HCT116 (cell line): ENCODE data around the gene SLA2. TPM values are rescaled to one million over a fixed set of nuclear protein-coding genes. Genes with fewer than 3 reads are reported as not detected.

Experiments used
- ATAC-seq: fragments of 200-7000 bp; cut with Tn5 transposase; 2 replicates; pipeline ENCODE4 v1.9.1; 2020; ENCODE audit warnings: mild to moderate bottlenecking, moderate library complexity
- BruUV-seq: library from RNA; stranded (reverse); fragments of 400-500 nt; replicated peaks from 2 replicates; lab custom pipeline; 2021; lab: Mats Ljungman, UMichigan
- CTCF ChIA-PET: fragments of 300-600 bp; sonication (Branson Sonifier 250); formaldehyde crosslinking; loops from one replicate; lab custom pipeline; 2021; ENCODE audit warnings: antibody characterized with exemption; lab: Charles Lee
- POLR2A ChIA-PET: fragments of 300-600, 350-600 bp; sonication (Branson Sonifier 250); formaldehyde crosslinking; loops from one replicate; lab custom pipeline; 2021; ENCODE audit warnings: antibody characterized with exemption; lab: Charles Lee
- RAD21 ChIA-PET, 2 experiments: fragments of 300-600 bp; sonication (Branson Sonifier 250); formaldehyde crosslinking; loops; one replicate each; lab custom pipeline; 2023; ENCODE audit warnings: low total read pairs in 2 of 2; ENCODE audit not compliant: uncharacterized antibody in 2 of 2, unreplicated experiment in 2 of 2, low non-redundant PET in 1 of 2; lab: Charles Lee
- DNase-seq: peaks from one replicate; pipeline ENCODE4 v3.0.0-alpha.2; 2010; ENCODE audit warnings: low read depth, low spot score
- H2AFZ ChIP-seq: fragments of 200-600 bp; shearing (Covaris generic), sonication (generic); 2 replicates; pipeline ENCODE4 v1.6.1; 2017; ENCODE audit warnings: low read depth, mixed run types, mixed read lengths, antibody characterized with exemption, low read length; ENCODE audit not compliant: poor library complexity, severe bottlenecking
- H3K27ac ChIP-seq: 2 replicates; pipeline ENCODE4 v1.5.1; 2012; ENCODE audit warnings: low read depth, low read length
- H3K27me3 ChIP-seq: fragments of 200-600 bp; sonication (generic); 2 replicates; pipeline ENCODE4 v1.6.1; 2016; ENCODE audit warnings: mixed run types, low read length, mixed read lengths; ENCODE audit not compliant: insufficient read depth
- H3K36me3 ChIP-seq, 2 experiments: fragments of 200-500 bp in 1 of 2; fragments of 200-600 bp in 1 of 2; sonication (Bioruptor generic) in 1 of 2; sonication (generic) in 1 of 2; 2 replicates each; pipeline versions ENCODE4 v1.5.1 to v1.6.1; 2014 to 2016; ENCODE audit warnings: low read length in 2 of 2, inconsistent platforms in 1 of 2, mixed read lengths in 1 of 2, mixed run types in 1 of 2; ENCODE audit not compliant: insufficient read depth in 2 of 2, control insufficient read depth in 1 of 2
- H3K4me1 ChIP-seq, 2 experiments: fragments of 200-600 bp in 1 of 2; sonication (generic) in 1 of 2; 2 replicates each; pipeline versions ENCODE4 v1.5.1 to v1.6.1; 2012 to 2017; ENCODE audit warnings: low read length in 2 of 2, inconsistent platforms in 1 of 2, mild to moderate bottlenecking in 1 of 2, mixed read lengths in 1 of 2, mixed run types in 1 of 2, moderate library complexity in 1 of 2; ENCODE audit not compliant: insufficient read depth in 2 of 2, control insufficient read depth in 1 of 2
- H3K4me2 ChIP-seq: fragments of 200-600 bp; sonication (generic); 2 replicates; pipeline ENCODE4 v1.6.1; 2017; ENCODE audit warnings: mixed run types, low read length, mixed read lengths
- H3K4me3 ChIP-seq, 2 experiments: fragments of 200-600 bp in 1 of 2; sonication (generic) in 1 of 2; replicated peaks in 1 of 2; 2 replicates each; pipeline ENCODE4 v1.5.1; 2011 to 2016; ENCODE audit warnings: low read length in 2 of 2, control low read depth in 1 of 2, low read depth in 1 of 2, mild to moderate bottlenecking in 1 of 2, mixed read lengths in 1 of 2, mixed run types in 1 of 2
- H3K79me2 ChIP-seq: fragments of 200-600 bp; sonication (generic); 2 replicates; pipeline ENCODE4 v1.6.1; 2017; ENCODE audit warnings: mild to moderate bottlenecking, mixed run types, low read length, moderate library complexity, mixed read lengths; ENCODE audit not compliant: insufficient read depth
- H3K9ac ChIP-seq: fragments of 200-600 bp; sonication (generic); 2 replicates; pipeline ENCODE4 v1.6.1; 2016; ENCODE audit warnings: low read length, mixed read lengths
- H3K9me2 ChIP-seq: fragments of 200-600 bp; sonication (generic), shearing (Covaris generic); 2 replicates; pipeline ENCODE4 v1.6.1; 2017; ENCODE audit warnings: mixed run types, mild to moderate bottlenecking, moderate library complexity; ENCODE audit not compliant: insufficient read depth
- H3K9me3 ChIP-seq, 2 experiments: fragments of 200-500 bp in 1 of 2; fragments of 200-600 bp in 1 of 2; sonication (Bioruptor generic) in 1 of 2; sonication (generic) in 1 of 2; 2 replicates each; pipeline ENCODE4 v1.6.1; 2014 to 2017; ENCODE audit warnings: low read length in 2 of 2, mixed read lengths in 2 of 2, inconsistent platforms in 1 of 2, low read depth in 1 of 2, mild to moderate bottlenecking in 1 of 2, mixed run types in 1 of 2, moderate library complexity in 1 of 2; ENCODE audit not compliant: control insufficient read depth in 1 of 2, insufficient read depth in 1 of 2
- H4K20me1 ChIP-seq: fragments of 200-600 bp; sonication (generic), shearing (Covaris generic); 2 replicates; pipeline ENCODE4 v1.6.1; 2017; ENCODE audit warnings: mixed run types, mild to moderate bottlenecking, moderate library complexity; ENCODE audit not compliant: insufficient read depth
- CBX3 ChIP-seq: IDR thresholded peaks from 2 replicates; pipeline ENCODE4 v1.6.1; 2012; ENCODE audit warnings: low read depth
- CTCF ChIP-seq, 3 experiments: fragments of 200-600 bp in 1 of 3; sonication (generic) in 1 of 3; IDR thresholded peaks in 2 of 3; conservative IDR thresholded peaks in 1 of 3; 2 replicates each; pipeline ENCODE4 v1.5.1; 2012 to 2017; ENCODE audit warnings: low read depth in 2 of 3, low read length in 2 of 3, antibody characterized with exemption in 1 of 3, borderline replicate concordance in 1 of 3, control low read depth in 1 of 3, mild to moderate bottlenecking in 1 of 3, mixed read lengths in 1 of 3, mixed run types in 1 of 3, moderate library complexity in 1 of 3; ENCODE audit not compliant: insufficient read depth in 1 of 3
- EGR1 ChIP-seq: IDR thresholded peaks from 2 replicates; pipeline ENCODE4 v1.6.1; 2012; ENCODE audit warnings: low read depth
- EZH2 ChIP-seq: fragments of 200-600 bp; sonication (generic); IDR thresholded peaks from 2 replicates; pipeline ENCODE4 v1.6.1; 2017; ENCODE audit warnings: antibody characterized with exemption, mixed run types
- FOSL1 ChIP-seq: IDR thresholded peaks from 2 replicates; pipeline ENCODE4 v1.6.1; 2012; ENCODE audit warnings: low read depth
- JUND ChIP-seq: IDR thresholded peaks from 2 replicates; pipeline ENCODE4 v1.6.1; 2012
- MAX ChIP-seq: IDR thresholded peaks from 2 replicates; pipeline ENCODE4 v1.6.1; 2012
- POLR2A ChIP-seq: IDR thresholded peaks from 2 replicates; pipeline ENCODE4 v1.7.0; 2011; ENCODE audit warnings: borderline replicate concordance; ENCODE audit not compliant: insufficient read depth, insufficient read length; ENCODE audit errors: extremely low read depth
- POLR2AphosphoS5 ChIP-seq: IDR thresholded peaks from 2 replicates; pipeline ENCODE4 v1.6.1; 2011; ENCODE audit warnings: mild to moderate bottlenecking, low read depth, low read length, moderate library complexity
- RAD21 ChIP-seq: IDR thresholded peaks from 2 replicates; pipeline ENCODE4 v1.6.1; 2012; ENCODE audit warnings: low read depth, mild to moderate bottlenecking
- REST ChIP-seq: IDR thresholded peaks from 2 replicates; pipeline ENCODE4 v1.6.1; 2012; ENCODE audit warnings: low read depth
- SP1 ChIP-seq: IDR thresholded peaks from 2 replicates; pipeline ENCODE4 v1.6.1; 2012; ENCODE audit warnings: low read depth
- YY1 ChIP-seq: IDR thresholded peaks from 2 replicates; pipeline ENCODE4 v1.6.1; 2011; ENCODE audit warnings: low read length, low read depth, moderate library complexity, mild to moderate bottlenecking; ENCODE audit not compliant: insufficient replicate concordance; ENCODE audit errors: extremely low read depth
- ZBTB33 ChIP-seq: IDR thresholded peaks from 2 replicates; pipeline ENCODE4 v1.6.1; 2011; ENCODE audit warnings: mild to moderate bottlenecking, low read length, moderate library complexity; ENCODE audit not compliant: insufficient replicate concordance; ENCODE audit errors: extremely low read depth
- ZNF274 ChIP-seq: fragments of 200-500 bp; sonication (Bioruptor generic); IDR thresholded peaks from 2 replicates; pipeline ENCODE4 v1.6.1; 2014; ENCODE audit warnings: mild to moderate bottlenecking, low read depth, low read length, inconsistent platforms
- intact Hi-C: fragments of 100-400 bp; cut with micrococcal nuclease; formaldehyde crosslinking; loops from 2 replicates; pipeline ENCODE4 v1.10.0; 2022
- total RNA-seq: library from RNA; stranded (reverse); gene quantifications from one replicate; pipeline ENCODE4 v1.2.1, GENCODE V29; 2021; ENCODE audit not compliant: unreplicated experiment

SLA2 gene
- total RNA-seq, 1 experiment from 2014 or later = 0.12 TPM

- TF ChIP-seq JUND (no peak), EGR1 (no peak), ZNF274 (no peak), SP1 (no peak), YY1 (no peak), CBX3 (no peak), POLR2AphosphoS5 (no peak), EZH2 (no peak)
Observed at GRCh38 chr20:36572701-36573102, 73.3 kb downstream of the SLA2 start (continued).

- Histone ChIP-seq H2AFZ (no peak overlapping the region), H3K9ac (no peak overlapping the region), H3K27ac (peak overlapping the region; percentile 53; the same call in 1 of the 2 replicates), H3K4me1 (peaks cover 21 to 36% of the 10 kb centered on the region in 2 experiments), H3K27me3 (no peaks in the 10 kb centered on the region), H4K20me1 (no peaks in the 10 kb centered on the region), H3K4me3 (no peak overlapping the region), H3K36me3 (no peaks in the 10 kb centered on the region), H3K79me2 (peaks cover 16% of the 10 kb centered on the region), H3K9me3 (no peaks in the 10 kb centered on the region), H3K4me2 (no peak overlapping the region), H3K9me2 (no peaks in the 10 kb centered on the region)
- BruUV-seq = no TSS peak
- ATAC-seq (no peak), DNase-seq (no peak)
- ChIA-PET CTCF (interaction anchor here (0.7 to 1.3 kb wide), 3 partner anchors 14 to 34 kb away, joined by 4 to 6 read pairs (median 5); partner anchors contain the start of gene RAB5IF), POLR2A (interaction anchor here (0.8 to 1.1 kb wide), 2 partner anchors 33 kb away, joined by 3 to 4 read pairs; partner anchors contain the start of gene RAB5IF), RAD21 (no interaction called here)
- intact Hi-C loops = no loop called here
- TF ChIP-seq EZH2 (no peak), CTCF (IDR thresholded peaks at IDR 0.05 in 2 of 3, conservative IDR thresholded peaks at IDR 0.05 in 1 of 3; ENCODE audit: borderline replicate concordance in 1 of 3, insufficient read depth in 1 of 3, low read depth in 2 of 3, low read length in 2 of 3) (no peak), ZNF274 (no peak), POLR2AphosphoS5 (no peak), REST (no peak), ZBTB33 (no peak), FOSL1 (no peak), YY1 (no peak), MAX (no peak), POLR2A (no peak), RAD21 (no peak)
Observed at GRCh38 chr20:36571564-36572504, 74.2 kb downstream of the SLA2 start.
